GM23248 (cell line): ENCODE results near the gene TMEM183A. TPM values are rescaled to one million over a fixed set of nuclear protein-coding genes. Genes with fewer than 3 reads are reported as not detected.

Experiments
- DNase-seq: peaks from one replicate; pipeline ENCODE4 v3.0.0-alpha.2; 2015
- H2AFZ ChIP-seq: fragments of 200-600 bp; sonication (generic); 2 replicates; pipeline ENCODE4 v1.6.1; 2016; ENCODE audit warnings: antibody characterized with exemption
- H3F3A ChIP-seq: fragments of 200-600 bp; sonication (generic); 2 replicates; pipeline ENCODE4 v1.6.1; 2016; ENCODE audit warnings: mild to moderate bottlenecking, antibody characterized with exemption, mixed run types; ENCODE audit not compliant: insufficient read depth
- H3K27ac ChIP-seq: fragments of 200-600 bp; sonication (generic); 2 replicates; pipeline ENCODE4 v1.5.1; 2016; ENCODE audit warnings: mild to moderate bottlenecking
- H3K27me3 ChIP-seq: fragments of 200-600 bp; sonication (generic); replicated peaks from 2 replicates; pipeline ENCODE4 v1.6.1; 2016; ENCODE audit warnings: mild to moderate bottlenecking; ENCODE audit not compliant: insufficient read depth
- H3K36me3 ChIP-seq: fragments of 200-600 bp; sonication (generic); 2 replicates; pipeline ENCODE4 v1.6.1; 2016; ENCODE audit warnings: low read depth, mild to moderate bottlenecking
- H3K4me1 ChIP-seq: fragments of 200-600 bp; sonication (generic); 2 replicates; pipeline ENCODE4 v1.6.1; 2016; ENCODE audit warnings: mild to moderate bottlenecking; ENCODE audit not compliant: insufficient read depth
- H3K4me2 ChIP-seq: fragments of 200-600 bp; sonication (generic); one replicate; pipeline ENCODE4 v1.6.1; 2016; ENCODE audit warnings: mild to moderate bottlenecking; ENCODE audit not compliant: unreplicated experiment
- H3K4me3 ChIP-seq: fragments of 200-600 bp; sonication (generic); 2 replicates; pipeline ENCODE4 v1.5.1; 2016; ENCODE audit warnings: mild to moderate bottlenecking
- H3K79me2 ChIP-seq: fragments of 200-600 bp; sonication (generic); 2 replicates; pipeline ENCODE4 v1.6.1; 2016; ENCODE audit warnings: mild to moderate bottlenecking; ENCODE audit not compliant: insufficient read depth
- H3K9ac ChIP-seq: fragments of 200-600 bp; sonication (generic); 2 replicates; pipeline ENCODE4 v1.6.1; 2016; ENCODE audit warnings: mild to moderate bottlenecking
- H3K9me2 ChIP-seq: fragments of 200-600 bp; sonication (generic); 2 replicates; pipeline ENCODE4 v1.6.1; 2016; ENCODE audit warnings: mixed run types, mild to moderate bottlenecking, moderate library complexity; ENCODE audit not compliant: insufficient read depth
- H3K9me3 ChIP-seq: fragments of 200-600 bp; sonication (generic); one replicate; pipeline ENCODE4 v1.6.1; 2017; ENCODE audit warnings: low read depth
- H4K20me1 ChIP-seq: fragments of 200-600 bp; sonication (generic); 2 replicates; pipeline ENCODE4 v1.6.0; 2016; ENCODE audit not compliant: insufficient read depth
- EZH2 ChIP-seq: fragments of 200-600 bp; sonication (generic); IDR thresholded peaks from 2 replicates; pipeline ENCODE4 v1.6.1; 2018; ENCODE audit warnings: antibody characterized with exemption, mild to moderate bottlenecking; ENCODE audit not compliant: insufficient read depth, poor library complexity, severe bottlenecking
- EZH2phosphoT487 ChIP-seq: fragments of 200-600 bp; sonication (generic); IDR thresholded peaks from 2 replicates; pipeline ENCODE4 v1.6.1; 2018; ENCODE audit warnings: antibody characterized with exemption, moderate library complexity, mild to moderate bottlenecking, low read depth; ENCODE audit not compliant: insufficient read depth
- WGBS, 2 experiments: methylation state at CpG; one replicate each; pipeline ENCODE4 v1.1.6; 2015 to 2017; ENCODE audit warnings: low lambda C conversion rate in 2 of 2, low coverage in 1 of 2; ENCODE audit errors: missing lambda C conversion rate in 2 of 2; 5-methylcytosine and 5-hydroxymethylcytosine counted together
- in situ Hi-C: fragments of 300-500 bp; cut with MboI; formaldehyde crosslinking; loops from 2 replicates; pipeline ENCODE4 v1.15.0; 2020
- polyA plus RNA-seq: library from polyadenylated mRNA; unstranded; fragments of >200 nt; fragmentation: Nextera tagmentation; extraction: Ambion mirVana; gene quantifications from 2 replicates; pipeline ENCODE4 v1.2.1, GENCODE V29; 2016
- total RNA-seq: library from RNA; depleted of rRNA; stranded (reverse); fragments of >200 nt; shearing (Covaris generic); gene quantifications from 2 replicates; pipeline ENCODE4 v1.2.3, GENCODE V29; 2014

Gene TMEM183A
- total and polyA plus RNA-seq, 2 experiments from 2014 or later, result 57.3 to 92.7 TPM

DNA sequence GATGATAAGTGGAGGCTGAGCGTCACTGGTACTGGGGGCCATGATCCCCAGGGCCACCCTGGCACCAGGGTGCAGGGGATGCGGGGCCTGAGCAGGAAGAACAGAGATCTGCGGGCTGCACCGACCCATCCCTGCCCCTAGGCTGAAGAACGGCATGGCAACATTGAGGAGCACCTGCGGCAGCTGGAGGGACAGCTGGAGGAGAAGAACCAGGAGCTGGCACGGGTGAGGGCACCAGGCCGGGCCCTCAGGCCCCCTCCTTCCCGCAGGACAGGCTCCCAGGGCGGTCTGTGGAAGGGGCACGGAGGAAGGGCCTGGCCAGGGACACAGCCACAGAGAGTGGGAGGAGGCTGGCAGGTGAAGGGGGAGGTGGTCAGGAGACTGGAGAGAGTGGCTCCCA is 40.9 kb downstream of the TMEM183A start:
- no peak for DNase-seq
- Histone ChIP-seq H3K36me3 (no peaks in the 10 kb centered on the region; the same call in 1 of the 2 replicates), H3K4me3 (no peak overlapping the region), H3K9me2 (no peaks in the 10 kb centered on the region), H3K4me1 (peaks cover 18% of the 10 kb centered on the region), H4K20me1 (no peaks in the 10 kb centered on the region), H3K27ac (no peak overlapping the region), H3K27me3 (no peaks in the 10 kb centered on the region), H3K9ac (no peak overlapping the region), H3F3A (peaks cover 11% of the 10 kb centered on the region), H2AFZ (no peak overlapping the region), H3K4me2 (no peak overlapping the region), H3K79me2 (no peaks in the 10 kb centered on the region), H3K9me3 (no peaks in the 10 kb centered on the region)
- TF ChIP-seq EZH2phosphoT487 (no peak), EZH2 (no peak)
- in situ Hi-C loops, result no loop called here
- 91 to 92% methylated on average over 11 of the region's 11 CpGs for WGBS, 2 experiments

DNA sequence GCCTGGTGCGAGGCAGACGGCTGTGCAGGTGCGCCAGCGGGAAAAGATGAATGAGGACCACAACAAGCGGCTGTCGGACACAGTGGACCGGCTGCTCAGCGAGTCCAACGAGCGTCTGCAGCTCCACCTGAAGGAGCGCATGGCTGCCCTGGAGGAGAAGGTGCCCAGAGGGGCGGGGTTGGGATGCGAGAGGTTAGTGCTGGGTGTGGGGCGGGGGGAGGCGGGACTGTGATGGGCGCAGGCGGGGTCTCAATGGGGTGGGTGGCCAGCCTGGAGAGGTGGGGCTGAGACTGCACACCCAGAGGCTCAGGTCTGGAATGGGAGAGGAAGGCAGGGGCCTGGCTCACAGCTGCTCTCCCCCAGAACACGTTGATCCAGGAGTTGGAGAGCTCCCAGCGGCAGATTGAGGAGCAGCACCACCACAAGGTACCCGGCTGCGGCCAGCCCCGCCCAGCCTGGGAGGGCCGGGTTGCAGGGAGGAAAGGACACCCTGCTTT is 41.4 kb downstream of the TMEM183A start:
- Histone ChIP-seq H3K9me3 (no peaks in the 10 kb centered on the region), H3K4me3 (no peak overlapping the region), H3K27me3 (no peaks in the 10 kb centered on the region), H2AFZ (no peak overlapping the region), H3F3A (peaks cover 11% of the 10 kb centered on the region), H3K4me2 (no peak overlapping the region), H3K4me1 (peaks cover 18% of the 10 kb centered on the region), H3K9ac (no peak overlapping the region), H3K79me2 (no peaks in the 10 kb centered on the region), H3K36me3 (no peaks in the 10 kb centered on the region; the same call in 1 of the 2 replicates), H3K27ac (no peak overlapping the region), H4K20me1 (no peaks in the 10 kb centered on the region), H3K9me2 (no peaks in the 10 kb centered on the region)
- TF ChIP-seq EZH2phosphoT487, result no peak
- no peak for TF ChIP-seq EZH2
- WGBS, 2 experiments, result 89 to 90% methylated on average over 17 to 23 of the region's 23 CpGs
- no peak for DNase-seq
- in situ Hi-C loops, result no loop called here

DNA sequence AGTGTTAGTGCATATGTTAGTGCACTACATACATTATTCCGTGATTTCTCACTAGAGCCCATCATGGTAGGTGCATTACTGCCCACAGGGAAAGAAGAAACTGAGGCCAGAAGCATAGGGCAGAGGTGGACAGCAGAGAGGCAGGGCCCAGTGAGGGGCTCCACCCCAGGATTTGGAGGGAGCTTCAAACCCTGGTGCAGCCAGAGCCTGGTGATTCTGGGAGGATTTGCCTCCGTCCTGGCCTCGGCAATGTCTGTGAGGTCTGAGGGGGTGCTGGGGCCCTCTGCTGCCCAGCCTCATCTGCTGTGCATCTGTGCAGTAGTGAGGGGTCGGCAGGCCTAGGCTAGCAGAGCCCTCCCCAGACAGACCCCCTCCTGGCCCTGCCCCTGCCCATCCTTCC is 41.9 kb downstream of the TMEM183A start:
- H3K27ac ChIP-seq, result no peak overlapping the region
- no peaks in the 10 kb centered on the region for H3K9me3 ChIP-seq
- DNase-seq, result no peak
- no peaks in the 10 kb centered on the region; the same call in 1 of the 2 replicates for H3K36me3 ChIP-seq
- no peak overlapping the region for H2AFZ ChIP-seq
- H3F3A ChIP-seq, result peaks cover 11% of the 10 kb centered on the region
- H3K9me2 ChIP-seq, result no peaks in the 10 kb centered on the region
- no peaks in the 10 kb centered on the region for H3K27me3 ChIP-seq
- no peak for TF ChIP-seq EZH2
- no peak for TF ChIP-seq EZH2phosphoT487
- no peak overlapping the region for H3K4me3 ChIP-seq
- peaks cover 18% of the 10 kb centered on the region for H3K4me1 ChIP-seq
- no peak overlapping the region for H3K9ac ChIP-seq
- H3K4me2 ChIP-seq, result no peak overlapping the region
- H3K79me2 ChIP-seq, result no peaks in the 10 kb centered on the region
- in situ Hi-C loops, result no loop called here
- 83 to 91% methylated on average over 3 to 4 of the region's 4 CpGs for WGBS, 2 experiments
- no peaks in the 10 kb centered on the region for H4K20me1 ChIP-seq

DNA sequence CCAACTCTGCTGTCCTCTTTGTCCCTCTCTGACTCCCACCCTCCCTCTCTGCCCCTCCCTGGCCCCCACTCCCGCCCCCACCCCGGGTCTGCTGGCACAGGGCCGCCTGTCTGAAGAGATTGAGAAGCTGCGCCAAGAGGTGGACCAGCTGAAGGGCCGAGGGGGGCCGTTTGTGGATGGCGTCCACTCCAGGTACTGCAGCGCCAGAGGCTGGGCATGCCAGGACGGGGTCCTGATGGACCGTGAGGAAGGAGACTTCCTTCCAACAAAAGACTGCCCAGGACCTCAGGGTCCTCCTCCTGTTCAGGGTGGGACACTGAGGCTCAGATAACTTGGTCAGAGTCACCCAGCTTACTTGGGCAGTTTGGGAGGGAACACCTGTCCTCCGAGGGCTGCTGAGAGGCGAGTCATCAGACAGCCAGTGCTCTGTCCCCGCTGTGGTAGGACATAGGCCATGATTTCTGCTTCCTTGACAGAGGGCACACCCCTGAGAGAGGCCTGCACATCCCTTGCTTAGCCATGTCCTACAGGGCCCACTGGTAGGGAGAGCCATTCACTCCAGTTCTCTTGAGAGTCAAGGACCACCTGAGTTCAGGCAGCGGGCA is 42.5 kb downstream of the TMEM183A start:
- WGBS, 2 experiments, result 93% methylated on average over 13 to 14 of the region's 14 CpGs
- no peak for DNase-seq
- Histone ChIP-seq H3K9ac (no peak overlapping the region), H3K79me2 (no peaks in the 10 kb centered on the region), H3K9me2 (no peaks in the 10 kb centered on the region), H3F3A (peaks cover 11% of the 10 kb centered on the region), H3K9me3 (no peaks in the 10 kb centered on the region), H3K4me1 (peaks cover 18% of the 10 kb centered on the region), H3K4me2 (no peak overlapping the region), H3K36me3 (no peaks in the 10 kb centered on the region; the same call in 1 of the 2 replicates), H3K27me3 (no peaks in the 10 kb centered on the region), H3K27ac (no peak overlapping the region), H4K20me1 (no peaks in the 10 kb centered on the region), H2AFZ (no peak overlapping the region), H3K4me3 (no peak overlapping the region)
- TF ChIP-seq EZH2 (no peak), EZH2phosphoT487 (no peak)
- in situ Hi-C loops, result no loop called here
